ENCODE results near the gene MACROD2.

Gene MACROD2

GRCh38 chr20:15345287-15345686, 1350.0 kb downstream of the MACROD2 start:
- ChIA-PET POLR2A (no interaction called here), CTCF (no interaction called here)
- Histone ChIP-seq H3K4me1 (ENCODE audit: control insufficient read depth, insufficient read depth, low read length) (no peaks in the 10 kb centered on the region), H3K27ac (ENCODE audit: extremely low read depth, low read depth, low read length) (no peak overlapping the region), H3K9me3 (ENCODE audit: control insufficient read depth, insufficient read depth, low read depth, low read length) (no peaks in the 10 kb centered on the region), H3K36me3 (ENCODE audit: control insufficient read depth in 2 of 2, insufficient read depth in 1 of 2, low read length in 2 of 2) (no peaks in the 10 kb centered on the region), H3K4me3 (ENCODE audit: low read depth, low read length) (no peak overlapping the region)
- no peak for TF ChIP-seq ZBTB21 (tag by site-specific recombination; IDR thresholded peaks at IDR 0.05)
- TF ChIP-seq HOXA7 (CRISPR knock-in tag; IDR thresholded peaks at IDR 0.05; ENCODE audit: borderline replicate concordance), result no peak
- TF ChIP-seq REST (tag by site-specific recombination; IDR thresholded peaks at IDR 0.05), result no peak
- no peak for TF ChIP-seq ZNF148 (tag by site-specific recombination; IDR thresholded peaks at IDR 0.05; ENCODE audit: borderline replicate concordance)
- no peak for TF ChIP-seq ZNF138 (tag by site-specific recombination; IDR thresholded peaks at IDR 0.05; ENCODE audit: borderline replicate concordance)
- TF ChIP-seq ZNF473 (tag by site-specific recombination; IDR thresholded peaks at IDR 0.05), result no peak
- no peak for TF ChIP-seq ZNF362 (tag by site-specific recombination; IDR thresholded peaks at IDR 0.05)
- TF ChIP-seq ZEB2 (tag by site-specific recombination; IDR thresholded peaks at IDR 0.05), result no peak
- no peak for TF ChIP-seq ZNF776 (tag by site-specific recombination; IDR thresholded peaks at IDR 0.05; ENCODE audit: borderline replicate concordance)
- no peak for TF ChIP-seq ZNF10 (tag by site-specific recombination; IDR thresholded peaks at IDR 0.05)
- no peak for TF ChIP-seq ZNF266 (tag by site-specific recombination; IDR thresholded peaks at IDR 0.05; ENCODE audit: low read depth)
- TF ChIP-seq ZNF449 (tag by site-specific recombination; IDR thresholded peaks at IDR 0.05), result no peak
- TF ChIP-seq ZFP69B (tag by site-specific recombination; IDR thresholded peaks at IDR 0.05), result no peak
- no peak for TF ChIP-seq ZNF37A (tag by site-specific recombination; IDR thresholded peaks at IDR 0.05)
- no peak for TF ChIP-seq ZNF426 (tag by site-specific recombination; IDR thresholded peaks at IDR 0.05)
- no peak for TF ChIP-seq ZSCAN23 (tag by site-specific recombination; IDR thresholded peaks at IDR 0.05)

- ChIA-PET POLR2A (no interaction called here), CTCF (no interaction called here)
- H3K4me1 ChIP-seq (ENCODE audit: control insufficient read depth, insufficient read depth, low read length), result no peaks in the 10 kb centered on the region
- no peaks in the 10 kb centered on the region for H3K9me3 ChIP-seq (ENCODE audit: control insufficient read depth, insufficient read depth, low read depth, low read length)
- no peak overlapping the region for H3K4me3 ChIP-seq (ENCODE audit: low read depth, low read length)
- H3K36me3 ChIP-seq (ENCODE audit: control insufficient read depth in 2 of 2, insufficient read depth in 1 of 2, low read length in 2 of 2), result no peaks in the 10 kb centered on the region
- H3K27ac ChIP-seq (ENCODE audit: extremely low read depth, low read depth, low read length), result no peak overlapping the region
- no peak for TF ChIP-seq ZNF626 (tag by site-specific recombination; IDR thresholded peaks at IDR 0.05)
- no peak for TF ChIP-seq KLF8 (tag by site-specific recombination; IDR thresholded peaks at IDR 0.05)
- no peak for TF ChIP-seq KLF7 (tag by site-specific recombination; IDR thresholded peaks at IDR 0.05; ENCODE audit: borderline replicate concordance)
- TF ChIP-seq KLF16 (tag by site-specific recombination; IDR thresholded peaks at IDR 0.05), result no peak
- no peak for TF ChIP-seq ZNF214 (tag by site-specific recombination; IDR thresholded peaks at IDR 0.05; ENCODE audit: borderline replicate concordance)
- no peak for TF ChIP-seq WT1 (tag by site-specific recombination; IDR thresholded peaks at IDR 0.05)
- no peak for TF ChIP-seq SCRT2 (tag by site-specific recombination; IDR thresholded peaks at IDR 0.05)
- TF ChIP-seq ZNF791 (tag by site-specific recombination; IDR thresholded peaks at IDR 0.05), result no peak
- no peak for TF ChIP-seq REPIN1 (tag by site-specific recombination; IDR thresholded peaks at IDR 0.05; ENCODE audit: low read depth)
- TF ChIP-seq ZNF157 (tag by site-specific recombination; IDR thresholded peaks at IDR 0.05), result no peak
- no peak for TF ChIP-seq BCL11B (tag by site-specific recombination; IDR thresholded peaks at IDR 0.05; ENCODE audit: low read depth)
- no peak for TF ChIP-seq ZNF140 (tag by site-specific recombination; IDR thresholded peaks at IDR 0.05)
These were observed 1351.5 kb downstream of the MACROD2 start for GRCh38 chr20:15346657-15347280.
